GM18907 (cell line): Measurements from ENCODE around the gene MSH4.
"Not testable (repeated sequence)": the region's sequence is repeated elsewhere in the genome, so short reads cannot be mapped to it uniquely, and the experiment has no call there.

ENCODE experiments used
- ATAC-seq: cut with Tn5 transposase; IDR thresholded peaks from one replicate; pipeline ENCODE4 v1.9.1; 2021; ENCODE audit warnings: mild to moderate bottlenecking, moderate library complexity; ENCODE audit not compliant: unreplicated experiment

The MSH4 gene

GRCh38 chr1:75795703-75796193, 934 bp upstream of the MSH4 start:
- peak; percentile 5 for ATAC-seq

- peak; percentile 24 for ATAC-seq
Measured at GRCh38 chr1:75797273-75797588, 549 bp downstream of the MSH4 start.

- ATAC-seq = no peak
Measured at GRCh38 chr1:75797606-75798216, 1.0 kb downstream of the MSH4 start.

GRCh38 chr1:75801480-75801879, 4.8 kb downstream of the MSH4 start:
- not testable (repeated sequence) for ATAC-seq

GRCh38 chr1:75808921-75809320, 12.2 kb downstream of the MSH4 start:
- ATAC-seq = no peak

- not testable (repeated sequence) for ATAC-seq
Measured at GRCh38 chr1:75810113-75810512, 13.4 kb downstream of the MSH4 start.

- no peak for ATAC-seq
Measured at GRCh38 chr1:75811211-75811981, 14.7 kb downstream of the MSH4 start.

GRCh38 chr1:75812065-75812464, 15.4 kb downstream of the MSH4 start:
- no peak for ATAC-seq

- not testable (repeated sequence) for ATAC-seq
Measured at GRCh38 chr1:75823596-75823995, 26.9 kb downstream of the MSH4 start.

- ATAC-seq = no peak
Measured at GRCh38 chr1:75836528-75837100, 39.9 kb downstream of the MSH4 start.

GRCh38 chr1:75838079-75838478, 41.4 kb downstream of the MSH4 start:
- ATAC-seq = no peak

GRCh38 chr1:75841421-75841820, 44.7 kb downstream of the MSH4 start:
- no peak for ATAC-seq

GRCh38 chr1:75845576-75845975, 48.9 kb downstream of the MSH4 start:
- ATAC-seq = no peak

- ATAC-seq = no peak
Measured at GRCh38 chr1:75855010-75855409, 58.3 kb downstream of the MSH4 start.

- no peak for ATAC-seq
Measured at GRCh38 chr1:75855734-75856133, 59.1 kb downstream of the MSH4 start.

GRCh38 chr1:75861831-75862230, 65.1 kb downstream of the MSH4 start:
- ATAC-seq = no peak

- ATAC-seq = no peak
Measured at GRCh38 chr1:75870951-75871350, 74.3 kb downstream of the MSH4 start.

GRCh38 chr1:75879985-75880384, 83.3 kb downstream of the MSH4 start:
- no peak for ATAC-seq

- no peak for ATAC-seq
Measured at GRCh38 chr1:75884437-75884836, 87.8 kb downstream of the MSH4 start.

- ATAC-seq = no peak
Measured at GRCh38 chr1:75901371-75901770, 104.7 kb downstream of the MSH4 start.

GRCh38 chr1:75908717-75909152, 112.1 kb downstream of the MSH4 start:
- ATAC-seq = peak; percentile 85

- no peak for ATAC-seq
Measured at GRCh38 chr1:75916834-75917233, 120.2 kb downstream of the MSH4 start.
